WTC11 (cell line): Measurements from ENCODE around the gene TIMP2. TPM values are rescaled to one million over a fixed set of nuclear protein-coding genes. Genes with fewer than 3 reads are reported as not detected.

ENCODE experiments used
- ATAC-seq: fragments of 200-7000 bp; cut with Tn5 transposase; 2 replicates; pipeline ENCODE4 v1.10.0; 2021; ENCODE audit warnings: mild to moderate bottlenecking, moderate library complexity
- CTCF ChIA-PET: fragments of 300-600 bp; sonication (Branson Sonifier 250); formaldehyde crosslinking; loops from one replicate; lab custom pipeline; 2021; ENCODE audit warnings: antibody characterized with exemption; lab: Charles Lee
- POLR2A ChIA-PET: fragments of 350-600 bp; sonication (Branson Sonifier 250); formaldehyde crosslinking; loops from one replicate; lab custom pipeline; 2021; ENCODE audit warnings: antibody characterized with exemption; lab: Charles Lee
- DNase-seq: peaks from one replicate; pipeline ENCODE4 v3.0.0; 2021; ENCODE audit warnings: low spot score
- H3K27ac Mint-ChIP-seq: 2 replicates; pipeline ENCODE4 v1.8.0; 2021; ENCODE audit warnings: mixed read lengths
- H3K27me3 Mint-ChIP-seq: 2 replicates; pipeline ENCODE4 v1.8.0; 2021; ENCODE audit warnings: low read depth, mild to moderate bottlenecking, moderate library complexity, mixed read lengths
- H3K36me3 Mint-ChIP-seq: 2 replicates; pipeline ENCODE4 v1.8.0; 2021; ENCODE audit warnings: mixed read lengths
- H3K4me1 Mint-ChIP-seq: 2 replicates; pipeline ENCODE4 v1.8.0; 2022; ENCODE audit warnings: mixed read lengths
- H3K4me3 Mint-ChIP-seq: 2 replicates; pipeline ENCODE4 v1.8.0; 2021; ENCODE audit warnings: mild to moderate bottlenecking, moderate library complexity, mixed read lengths
- H3K9me3 Mint-ChIP-seq: 2 replicates; pipeline ENCODE4 v1.8.0; 2021; ENCODE audit warnings: mixed read lengths
- EMX1 ChIP-seq: fragments of 250-450 bp; sonication (Bioruptor Pico); IDR thresholded peaks from 2 replicates; pipeline ENCODE4 v1.8.0; 2021; ENCODE audit warnings: mild to moderate bottlenecking
- ESRRA ChIP-seq: sonication (generic); formaldehyde crosslinking; IDR thresholded peaks from 2 replicates; pipeline ENCODE4 v1.8.1; 2022; ENCODE audit warnings: mild to moderate bottlenecking, missing genetic modification reagents, borderline replicate concordance
- NFYB ChIP-seq: sonication (generic); formaldehyde crosslinking; conservative IDR thresholded peaks from 2 replicates; pipeline ENCODE4 v1.8.0; 2022; ENCODE audit warnings: low read depth, missing genetic modification reagents
- RELA ChIP-seq: sonication (generic); formaldehyde crosslinking; IDR thresholded peaks from 2 replicates; pipeline ENCODE4 v1.8.1; 2022; ENCODE audit warnings: missing genetic modification reagents, mild to moderate bottlenecking, borderline replicate concordance
- TEAD1 ChIP-seq: sonication (generic); formaldehyde crosslinking; IDR thresholded peaks from 2 replicates; pipeline ENCODE4 v1.8.0; 2022; ENCODE audit warnings: mild to moderate bottlenecking, missing genetic modification reagents
- TP53 ChIP-seq: sonication (generic); formaldehyde crosslinking; IDR thresholded peaks from 2 replicates; pipeline ENCODE4 v1.8.1; 2023; ENCODE audit warnings: mild to moderate bottlenecking, missing genetic modification reagents
- ZNF121 ChIP-seq: sonication (generic); formaldehyde crosslinking; IDR thresholded peaks from 2 replicates; pipeline ENCODE4 v1.8.0; 2023; ENCODE audit warnings: missing genetic modification reagents
- ZNF317 ChIP-seq: sonication (generic); formaldehyde crosslinking; IDR thresholded peaks from 2 replicates; pipeline ENCODE4 v1.8.1; 2023; ENCODE audit warnings: low read depth, mild to moderate bottlenecking, moderate library complexity, missing genetic modification reagents, borderline replicate concordance
- ZNF423 ChIP-seq: fragments of 250-450 bp; sonication (Bioruptor Pico); IDR thresholded peaks from 2 replicates; pipeline ENCODE4 v2.1.2; 2022; ENCODE audit warnings: mild to moderate bottlenecking, moderate library complexity
- total RNA-seq: library from RNA; stranded (reverse); gene quantifications from 3 replicates; pipeline ENCODE4 v1.2.3, GENCODE V29; 2021
- TF ChIP-seq, protein P1 (sequence below): fragments of 250-450 bp; sonication (Bioruptor Pico); conservative IDR thresholded peaks from 2 replicates; pipeline ENCODE4 v1.9.0; 2021; ENCODE audit warnings: mild to moderate bottlenecking
- TF ChIP-seq, protein P2 (sequence below): sonication (generic); formaldehyde crosslinking; conservative IDR thresholded peaks from 2 replicates; pipeline ENCODE4 v1.8.1; 2022; ENCODE audit warnings: mild to moderate bottlenecking, missing genetic modification reagents
- TF ChIP-seq, protein P3 (sequence below): sonication (generic); formaldehyde crosslinking; IDR thresholded peaks from 2 replicates; pipeline ENCODE4 v1.8.0; 2023; ENCODE audit warnings: missing genetic modification reagents, mild to moderate bottlenecking, borderline replicate concordance
- TF ChIP-seq, protein P4 (sequence below): fragments of 250-450 bp; sonication (Bioruptor Pico); IDR thresholded peaks from 2 replicates; pipeline ENCODE4 v1.9.0; 2021; ENCODE audit warnings: mild to moderate bottlenecking, borderline replicate concordance
- TF ChIP-seq, protein P5 (sequence below): sonication (generic); formaldehyde crosslinking; IDR thresholded peaks from 2 replicates; pipeline ENCODE4 v1.8.1; 2022; ENCODE audit warnings: mild to moderate bottlenecking, moderate library complexity, missing genetic modification reagents
- TF ChIP-seq, protein P6 (sequence below): fragments of 200-600 bp; IDR thresholded peaks from 2 replicates; pipeline ENCODE4 v1.8.0; 2022; ENCODE audit warnings: antibody characterized with exemption
- TF ChIP-seq, protein P7 (sequence below): sonication (generic); formaldehyde crosslinking; IDR thresholded peaks from 2 replicates; pipeline ENCODE4 v1.8.1; 2023; ENCODE audit warnings: mild to moderate bottlenecking, missing genetic modification reagents

Gene TIMP2
- total RNA-seq, 1 experiment from 2014 or later = 37.1 TPM

DNA sequence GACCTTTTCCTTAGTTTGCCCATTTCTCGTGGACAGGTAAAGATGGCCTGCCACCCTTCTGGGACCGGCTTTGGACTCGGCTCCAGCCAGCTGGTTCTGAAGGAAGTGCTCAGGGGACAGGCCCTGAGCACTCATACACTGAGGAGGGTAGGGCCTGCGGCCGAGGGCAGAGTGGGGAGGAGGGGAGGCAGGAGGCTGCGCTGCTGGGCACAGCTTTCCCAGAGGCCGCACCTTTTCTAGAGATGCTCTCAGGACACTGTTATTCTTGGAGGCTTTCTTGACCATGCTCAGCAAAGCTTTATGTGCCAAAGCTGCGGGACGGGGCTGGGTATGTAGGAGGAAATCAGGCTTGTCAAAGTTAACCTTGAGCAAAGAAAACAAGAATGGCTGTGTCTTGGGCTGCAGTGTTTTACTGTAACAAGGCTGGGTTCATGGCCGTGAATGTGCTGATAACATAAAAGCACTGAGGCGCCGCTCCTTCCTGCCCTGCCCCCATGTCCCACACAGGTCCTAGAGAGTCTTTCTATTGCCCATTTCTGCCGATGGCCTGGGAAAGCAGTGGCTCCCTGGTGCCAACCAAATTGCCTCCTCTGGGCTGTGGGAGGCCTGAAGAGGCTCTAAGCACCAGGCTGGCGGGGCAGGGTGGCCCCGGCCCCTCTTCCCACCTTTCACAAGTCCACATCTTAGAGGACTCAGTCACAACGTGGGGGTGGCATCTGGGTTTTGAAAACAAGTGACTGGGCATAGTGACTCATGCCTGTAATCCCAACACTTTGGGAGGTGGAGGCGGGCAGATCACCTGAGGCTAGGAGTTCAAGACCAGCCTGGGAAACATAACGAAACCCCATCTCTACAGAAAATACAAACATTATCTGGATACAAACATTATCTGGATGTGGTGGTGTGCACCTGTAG, 22.3 kb upstream of the TIMP2 start:
- H3K27me3 Mint-ChIP-seq = peaks cover 6% of the 10 kb centered on the region
- ATAC-seq = no peak; the same call in 1 of the 2 replicates
- TF ChIP-seq RELA (CRISPR knock-in tag) = no peak
- TF ChIP-seq ZNF423 (CRISPR knock-in tag) = no peak
- TF ChIP-seq, protein P1, sequence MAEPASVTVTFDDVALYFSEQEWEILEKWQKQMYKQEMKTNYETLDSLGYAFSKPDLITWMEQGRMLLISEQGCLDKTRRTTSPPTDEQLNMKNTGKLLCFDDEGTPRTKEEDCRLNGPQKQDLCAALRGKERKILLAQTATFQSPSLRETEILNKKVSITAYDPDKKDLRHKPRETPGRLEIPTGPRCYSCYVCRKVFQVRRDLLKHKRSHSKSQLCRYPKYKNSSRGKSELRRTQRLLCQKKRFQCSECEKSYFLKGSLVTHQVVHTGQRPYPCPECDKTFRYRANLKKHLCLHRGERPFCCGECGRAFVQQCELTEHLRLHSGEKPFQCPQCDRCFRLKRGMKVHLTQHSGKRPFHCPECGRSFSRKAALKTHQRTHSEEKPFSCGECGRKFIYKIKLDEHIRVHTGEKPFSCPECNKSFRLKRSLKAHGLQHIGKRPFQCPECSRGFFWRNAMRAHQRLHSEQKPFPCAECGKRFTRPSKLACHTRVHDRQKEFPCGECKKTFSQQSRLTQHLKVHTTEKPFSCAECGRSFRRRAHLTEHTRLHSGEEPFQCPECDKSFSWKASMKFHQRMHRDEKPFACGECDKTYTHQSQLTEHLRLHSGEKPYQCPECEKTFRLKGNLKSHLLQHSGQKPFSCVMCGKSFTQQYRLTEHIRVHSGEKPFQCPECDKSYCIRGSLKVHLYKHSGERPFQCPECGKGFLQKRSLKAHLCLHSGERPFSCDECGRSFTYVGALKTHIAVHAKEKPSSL (CRISPR knock-in tag) = no peak
- TF ChIP-seq ZNF121 (CRISPR knock-in tag) = no peak
- TF ChIP-seq EMX1 (CRISPR knock-in tag) = no peak
- TF ChIP-seq ESRRA (CRISPR knock-in tag) = no peak
- no peak for TF ChIP-seq NFYB (CRISPR knock-in tag)
- TF ChIP-seq TEAD1 = no peak
- TF ChIP-seq, all 79 proteins: peak for 0
- Mint-ChIP-seq H3K27ac (no peak overlapping the region), H3K4me1 (no peaks in the 10 kb centered on the region), H3K9me3 (peaks cover 19% of the 10 kb centered on the region), H3K4me3 (no peak overlapping the region), H3K36me3 (peaks cover 17% of the 10 kb centered on the region)
- CTCF ChIA-PET = interaction anchor here (0.7 to 1.3 kb wide), 3 partner anchors 24 to 441 kb away, joined by 3 to 4 read pairs (median 3); no protein-coding TSS in a partner anchor
- POLR2A ChIA-PET = no interaction called here
- DNase-seq = no peak

DNA sequence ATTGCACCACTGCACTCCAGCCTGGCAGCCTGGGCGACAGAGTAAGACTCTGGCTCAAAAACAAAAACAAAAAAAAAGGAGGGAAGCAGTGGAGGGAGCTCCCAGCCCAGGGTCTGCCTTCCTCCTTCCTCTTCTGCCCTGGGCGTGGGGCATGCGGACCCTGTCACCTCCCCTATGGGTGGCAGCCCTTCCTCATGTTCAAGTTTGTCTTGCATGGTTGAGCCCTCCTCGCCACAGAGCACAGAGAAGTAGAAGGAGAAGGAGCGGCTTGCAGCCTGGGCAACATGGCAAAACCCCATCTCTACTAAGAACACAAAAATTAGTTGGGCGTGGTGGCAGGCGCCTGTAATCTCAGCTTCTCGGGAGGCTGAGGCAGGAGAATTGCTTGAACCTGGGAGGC, 21.4 kb upstream of the TIMP2 start:
- Mint-ChIP-seq H3K9me3 (peaks cover 19% of the 10 kb centered on the region), H3K36me3 (peaks cover 17% of the 10 kb centered on the region)
- CTCF ChIA-PET = interaction anchor here (1.0 to 1.3 kb wide), 2 partner anchors 24 to 81 kb away, joined by 4 read pairs; no protein-coding TSS in a partner anchor

More for the DNA sequence above, 21.4 kb upstream of the TIMP2 start:
- H3K27ac Mint-ChIP-seq = no peak overlapping the region
- H3K4me1 Mint-ChIP-seq = no peaks in the 10 kb centered on the region
- POLR2A ChIA-PET = no interaction called here
- ATAC-seq (no peak), DNase-seq (no peak)
- TF ChIP-seq, protein P2, sequence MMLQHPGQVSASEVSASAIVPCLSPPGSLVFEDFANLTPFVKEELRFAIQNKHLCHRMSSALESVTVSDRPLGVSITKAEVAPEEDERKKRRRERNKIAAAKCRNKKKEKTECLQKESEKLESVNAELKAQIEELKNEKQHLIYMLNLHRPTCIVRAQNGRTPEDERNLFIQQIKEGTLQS = no peak
- TF ChIP-seq, protein P3, sequence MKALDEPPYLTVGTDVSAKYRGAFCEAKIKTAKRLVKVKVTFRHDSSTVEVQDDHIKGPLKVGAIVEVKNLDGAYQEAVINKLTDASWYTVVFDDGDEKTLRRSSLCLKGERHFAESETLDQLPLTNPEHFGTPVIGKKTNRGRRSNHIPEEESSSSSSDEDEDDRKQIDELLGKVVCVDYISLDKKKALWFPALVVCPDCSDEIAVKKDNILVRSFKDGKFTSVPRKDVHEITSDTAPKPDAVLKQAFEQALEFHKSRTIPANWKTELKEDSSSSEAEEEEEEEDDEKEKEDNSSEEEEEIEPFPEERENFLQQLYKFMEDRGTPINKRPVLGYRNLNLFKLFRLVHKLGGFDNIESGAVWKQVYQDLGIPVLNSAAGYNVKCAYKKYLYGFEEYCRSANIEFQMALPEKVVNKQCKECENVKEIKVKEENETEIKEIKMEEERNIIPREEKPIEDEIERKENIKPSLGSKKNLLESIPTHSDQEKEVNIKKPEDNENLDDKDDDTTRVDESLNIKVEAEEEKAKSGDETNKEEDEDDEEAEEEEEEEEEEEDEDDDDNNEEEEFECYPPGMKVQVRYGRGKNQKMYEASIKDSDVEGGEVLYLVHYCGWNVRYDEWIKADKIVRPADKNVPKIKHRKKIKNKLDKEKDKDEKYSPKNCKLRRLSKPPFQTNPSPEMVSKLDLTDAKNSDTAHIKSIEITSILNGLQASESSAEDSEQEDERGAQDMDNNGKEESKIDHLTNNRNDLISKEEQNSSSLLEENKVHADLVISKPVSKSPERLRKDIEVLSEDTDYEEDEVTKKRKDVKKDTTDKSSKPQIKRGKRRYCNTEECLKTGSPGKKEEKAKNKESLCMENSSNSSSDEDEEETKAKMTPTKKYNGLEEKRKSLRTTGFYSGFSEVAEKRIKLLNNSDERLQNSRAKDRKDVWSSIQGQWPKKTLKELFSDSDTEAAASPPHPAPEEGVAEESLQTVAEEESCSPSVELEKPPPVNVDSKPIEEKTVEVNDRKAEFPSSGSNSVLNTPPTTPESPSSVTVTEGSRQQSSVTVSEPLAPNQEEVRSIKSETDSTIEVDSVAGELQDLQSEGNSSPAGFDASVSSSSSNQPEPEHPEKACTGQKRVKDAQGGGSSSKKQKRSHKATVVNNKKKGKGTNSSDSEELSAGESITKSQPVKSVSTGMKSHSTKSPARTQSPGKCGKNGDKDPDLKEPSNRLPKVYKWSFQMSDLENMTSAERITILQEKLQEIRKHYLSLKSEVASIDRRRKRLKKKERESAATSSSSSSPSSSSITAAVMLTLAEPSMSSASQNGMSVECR = no peak
- TF ChIP-seq TP53 (CRISPR knock-in tag) (no peak), ZNF317 (CRISPR knock-in tag) (no peak)
- TF ChIP-seq, protein P4, sequence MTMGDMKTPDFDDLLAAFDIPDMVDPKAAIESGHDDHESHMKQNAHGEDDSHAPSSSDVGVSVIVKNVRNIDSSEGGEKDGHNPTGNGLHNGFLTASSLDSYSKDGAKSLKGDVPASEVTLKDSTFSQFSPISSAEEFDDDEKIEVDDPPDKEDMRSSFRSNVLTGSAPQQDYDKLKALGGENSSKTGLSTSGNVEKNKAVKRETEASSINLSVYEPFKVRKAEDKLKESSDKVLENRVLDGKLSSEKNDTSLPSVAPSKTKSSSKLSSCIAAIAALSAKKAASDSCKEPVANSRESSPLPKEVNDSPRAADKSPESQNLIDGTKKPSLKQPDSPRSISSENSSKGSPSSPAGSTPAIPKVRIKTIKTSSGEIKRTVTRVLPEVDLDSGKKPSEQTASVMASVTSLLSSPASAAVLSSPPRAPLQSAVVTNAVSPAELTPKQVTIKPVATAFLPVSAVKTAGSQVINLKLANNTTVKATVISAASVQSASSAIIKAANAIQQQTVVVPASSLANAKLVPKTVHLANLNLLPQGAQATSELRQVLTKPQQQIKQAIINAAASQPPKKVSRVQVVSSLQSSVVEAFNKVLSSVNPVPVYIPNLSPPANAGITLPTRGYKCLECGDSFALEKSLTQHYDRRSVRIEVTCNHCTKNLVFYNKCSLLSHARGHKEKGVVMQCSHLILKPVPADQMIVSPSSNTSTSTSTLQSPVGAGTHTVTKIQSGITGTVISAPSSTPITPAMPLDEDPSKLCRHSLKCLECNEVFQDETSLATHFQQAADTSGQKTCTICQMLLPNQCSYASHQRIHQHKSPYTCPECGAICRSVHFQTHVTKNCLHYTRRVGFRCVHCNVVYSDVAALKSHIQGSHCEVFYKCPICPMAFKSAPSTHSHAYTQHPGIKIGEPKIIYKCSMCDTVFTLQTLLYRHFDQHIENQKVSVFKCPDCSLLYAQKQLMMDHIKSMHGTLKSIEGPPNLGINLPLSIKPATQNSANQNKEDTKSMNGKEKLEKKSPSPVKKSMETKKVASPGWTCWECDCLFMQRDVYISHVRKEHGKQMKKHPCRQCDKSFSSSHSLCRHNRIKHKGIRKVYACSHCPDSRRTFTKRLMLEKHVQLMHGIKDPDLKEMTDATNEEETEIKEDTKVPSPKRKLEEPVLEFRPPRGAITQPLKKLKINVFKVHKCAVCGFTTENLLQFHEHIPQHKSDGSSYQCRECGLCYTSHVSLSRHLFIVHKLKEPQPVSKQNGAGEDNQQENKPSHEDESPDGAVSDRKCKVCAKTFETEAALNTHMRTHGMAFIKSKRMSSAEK = no peak
- TF ChIP-seq, protein P5, sequence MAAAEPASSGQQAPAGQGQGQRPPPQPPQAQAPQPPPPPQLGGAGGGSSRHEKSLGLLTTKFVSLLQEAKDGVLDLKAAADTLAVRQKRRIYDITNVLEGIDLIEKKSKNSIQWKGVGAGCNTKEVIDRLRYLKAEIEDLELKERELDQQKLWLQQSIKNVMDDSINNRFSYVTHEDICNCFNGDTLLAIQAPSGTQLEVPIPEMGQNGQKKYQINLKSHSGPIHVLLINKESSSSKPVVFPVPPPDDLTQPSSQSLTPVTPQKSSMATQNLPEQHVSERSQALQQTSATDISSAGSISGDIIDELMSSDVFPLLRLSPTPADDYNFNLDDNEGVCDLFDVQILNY (CRISPR knock-in tag) = no peak
- TF ChIP-seq, protein P6, sequence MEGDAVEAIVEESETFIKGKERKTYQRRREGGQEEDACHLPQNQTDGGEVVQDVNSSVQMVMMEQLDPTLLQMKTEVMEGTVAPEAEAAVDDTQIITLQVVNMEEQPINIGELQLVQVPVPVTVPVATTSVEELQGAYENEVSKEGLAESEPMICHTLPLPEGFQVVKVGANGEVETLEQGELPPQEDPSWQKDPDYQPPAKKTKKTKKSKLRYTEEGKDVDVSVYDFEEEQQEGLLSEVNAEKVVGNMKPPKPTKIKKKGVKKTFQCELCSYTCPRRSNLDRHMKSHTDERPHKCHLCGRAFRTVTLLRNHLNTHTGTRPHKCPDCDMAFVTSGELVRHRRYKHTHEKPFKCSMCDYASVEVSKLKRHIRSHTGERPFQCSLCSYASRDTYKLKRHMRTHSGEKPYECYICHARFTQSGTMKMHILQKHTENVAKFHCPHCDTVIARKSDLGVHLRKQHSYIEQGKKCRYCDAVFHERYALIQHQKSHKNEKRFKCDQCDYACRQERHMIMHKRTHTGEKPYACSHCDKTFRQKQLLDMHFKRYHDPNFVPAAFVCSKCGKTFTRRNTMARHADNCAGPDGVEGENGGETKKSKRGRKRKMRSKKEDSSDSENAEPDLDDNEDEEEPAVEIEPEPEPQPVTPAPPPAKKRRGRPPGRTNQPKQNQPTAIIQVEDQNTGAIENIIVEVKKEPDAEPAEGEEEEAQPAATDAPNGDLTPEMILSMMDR = no peak
- TF ChIP-seq, protein P7, sequence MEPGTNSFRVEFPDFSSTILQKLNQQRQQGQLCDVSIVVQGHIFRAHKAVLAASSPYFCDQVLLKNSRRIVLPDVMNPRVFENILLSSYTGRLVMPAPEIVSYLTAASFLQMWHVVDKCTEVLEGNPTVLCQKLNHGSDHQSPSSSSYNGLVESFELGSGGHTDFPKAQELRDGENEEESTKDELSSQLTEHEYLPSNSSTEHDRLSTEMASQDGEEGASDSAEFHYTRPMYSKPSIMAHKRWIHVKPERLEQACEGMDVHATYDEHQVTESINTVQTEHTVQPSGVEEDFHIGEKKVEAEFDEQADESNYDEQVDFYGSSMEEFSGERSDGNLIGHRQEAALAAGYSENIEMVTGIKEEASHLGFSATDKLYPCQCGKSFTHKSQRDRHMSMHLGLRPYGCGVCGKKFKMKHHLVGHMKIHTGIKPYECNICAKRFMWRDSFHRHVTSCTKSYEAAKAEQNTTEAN (CRISPR knock-in tag) = no peak
- peaks cover 6% of the 10 kb centered on the region for H3K27me3 Mint-ChIP-seq
- no peak overlapping the region for H3K4me3 Mint-ChIP-seq
